ENCODE measurements around the gene PAQR7.

Gene PAQR7

DNA sequence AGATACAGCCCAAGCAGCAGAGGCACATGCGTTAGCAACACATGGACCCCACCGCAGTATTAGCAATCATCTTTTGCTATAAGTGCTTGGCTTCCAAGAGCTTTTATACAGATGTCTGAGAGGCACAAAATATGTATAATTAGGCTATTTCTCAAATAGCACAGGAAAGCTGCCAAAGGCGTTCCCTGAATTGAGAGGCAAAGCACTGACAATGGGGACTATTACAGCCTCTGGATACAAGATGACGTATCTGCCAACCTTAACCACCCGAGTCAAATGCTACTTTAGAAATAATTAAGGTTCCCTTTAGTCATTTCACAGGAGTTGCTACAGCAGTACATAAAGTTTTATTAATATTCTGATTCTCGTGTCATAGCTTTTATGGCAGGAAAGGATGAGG is 24.3 kb upstream of the PAQR7 start:
- DNase-seq (ENCODE audit: insufficient read length) (no peak), FAIRE-seq (no peak)
- TF ChIP-seq POLR2A (IDR thresholded peaks at IDR 0.05; ENCODE audit: low read depth, low read length) (no peak), POLR2AphosphoS5 (IDR thresholded peaks at IDR 0.05; ENCODE audit: low read depth, low read length) (no peak), TAF1 (IDR thresholded peaks at IDR 0.05; ENCODE audit: borderline replicate concordance, low read depth, low read length) (no peak)

DNA sequence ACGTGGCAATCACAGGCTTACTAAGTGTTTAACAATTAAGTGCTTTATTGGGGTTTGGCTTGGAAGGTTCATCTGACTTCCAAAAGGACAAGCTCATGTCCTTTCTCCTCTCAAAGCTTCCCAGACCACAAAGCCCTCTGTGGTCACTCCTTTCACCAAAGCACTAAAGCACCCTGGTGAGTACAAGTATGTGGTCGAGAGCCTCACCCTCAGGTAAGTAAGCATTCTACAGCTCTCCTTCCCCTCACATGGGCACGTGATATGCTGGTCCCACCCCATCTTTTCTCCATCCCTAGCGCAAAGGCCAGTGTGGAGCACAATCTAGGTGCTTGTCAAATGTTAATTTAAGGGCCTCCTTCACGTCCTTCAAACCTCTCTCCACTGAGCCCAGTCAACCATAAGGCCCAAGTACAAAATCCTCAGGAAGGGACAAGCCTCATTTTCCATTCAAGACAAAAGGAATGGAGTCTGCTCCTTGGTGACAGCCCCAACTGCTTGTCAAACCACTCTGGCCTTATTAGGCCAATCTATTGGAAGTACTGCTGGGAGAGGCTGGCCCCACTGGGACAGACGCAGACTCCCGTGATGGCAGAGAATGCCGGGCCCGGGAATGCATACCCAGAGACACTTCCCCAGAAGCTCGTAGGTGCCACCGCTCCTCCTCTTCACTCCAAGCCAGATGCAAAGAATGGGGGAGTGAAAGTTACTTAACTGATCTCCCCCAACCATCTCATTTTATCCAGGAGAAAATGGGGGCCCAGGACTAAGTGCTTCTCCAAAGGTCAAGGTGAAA is 22.9 kb upstream of the PAQR7 start:
- DNase-seq (ENCODE audit: insufficient read length) (no peak), FAIRE-seq (no peak)
- no peak for TF ChIP-seq TAF1 (IDR thresholded peaks at IDR 0.05; ENCODE audit: borderline replicate concordance, low read depth, low read length)
- no peak; the same call in 1 of the 2 replicates for TF ChIP-seq POLR2A (IDR thresholded peaks at IDR 0.05; ENCODE audit: low read depth, low read length)
- no peak; the same call in 1 of the 2 replicates for TF ChIP-seq POLR2AphosphoS5 (IDR thresholded peaks at IDR 0.05; ENCODE audit: low read depth, low read length)

DNA sequence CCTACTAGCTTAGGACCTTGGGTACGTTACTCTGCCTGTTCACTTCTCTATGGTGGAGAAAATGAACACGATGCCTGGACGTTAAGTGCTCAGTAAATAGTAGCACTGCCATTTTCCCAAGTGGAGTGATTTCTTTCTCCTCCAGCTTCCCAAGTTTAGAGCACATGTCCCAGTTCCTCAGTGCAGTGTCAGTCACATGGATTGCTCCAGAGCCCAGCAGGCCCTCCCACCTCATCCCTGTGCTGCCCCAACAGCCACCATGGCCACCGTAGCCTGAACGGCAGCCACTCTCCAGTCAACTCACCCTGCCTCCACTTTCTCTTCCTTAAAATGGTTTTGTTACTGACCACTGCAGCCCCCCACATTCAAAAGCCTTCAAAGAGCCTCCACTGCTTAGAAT is 22.2 kb upstream of the PAQR7 start:
- DNase-seq (ENCODE audit: insufficient read length) (no peak), FAIRE-seq (no peak)
- TF ChIP-seq POLR2A (IDR thresholded peaks at IDR 0.05; ENCODE audit: low read depth, low read length) = no peak
- no peak for TF ChIP-seq TAF1 (IDR thresholded peaks at IDR 0.05; ENCODE audit: borderline replicate concordance, low read depth, low read length)
- peak; percentile 35; the same call in 1 of the 2 replicates for TF ChIP-seq POLR2AphosphoS5 (IDR thresholded peaks at IDR 0.05; ENCODE audit: low read depth, low read length)

DNA sequence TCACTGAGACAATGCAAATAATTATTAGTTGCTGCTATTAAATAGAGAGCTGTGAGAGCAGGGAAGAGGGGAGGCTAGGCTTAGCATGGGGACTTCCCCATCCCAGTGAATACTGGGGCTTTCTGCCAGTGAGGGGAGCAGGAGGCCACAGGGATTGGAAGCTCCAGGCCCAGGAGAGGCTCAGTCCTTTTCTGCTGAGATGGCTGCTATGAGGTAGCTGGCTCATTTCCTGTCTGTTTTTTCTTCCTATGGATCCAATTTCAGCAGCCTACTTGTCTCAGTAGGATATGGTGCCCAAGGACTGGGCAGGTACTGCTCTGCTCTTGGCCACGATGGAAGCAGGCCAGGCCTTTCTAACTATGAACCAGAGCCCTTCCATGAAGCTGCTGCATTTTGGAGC is 20.8 kb upstream of the PAQR7 start:
- no peak for DNase-seq (ENCODE audit: insufficient read length)
- FAIRE-seq = no peak
- no peak for TF ChIP-seq POLR2AphosphoS5 (IDR thresholded peaks at IDR 0.05; ENCODE audit: low read depth, low read length)
- TF ChIP-seq TAF1 (IDR thresholded peaks at IDR 0.05; ENCODE audit: borderline replicate concordance, low read depth, low read length) = no peak
- no peak for TF ChIP-seq POLR2A (IDR thresholded peaks at IDR 0.05; ENCODE audit: low read depth, low read length)

DNA sequence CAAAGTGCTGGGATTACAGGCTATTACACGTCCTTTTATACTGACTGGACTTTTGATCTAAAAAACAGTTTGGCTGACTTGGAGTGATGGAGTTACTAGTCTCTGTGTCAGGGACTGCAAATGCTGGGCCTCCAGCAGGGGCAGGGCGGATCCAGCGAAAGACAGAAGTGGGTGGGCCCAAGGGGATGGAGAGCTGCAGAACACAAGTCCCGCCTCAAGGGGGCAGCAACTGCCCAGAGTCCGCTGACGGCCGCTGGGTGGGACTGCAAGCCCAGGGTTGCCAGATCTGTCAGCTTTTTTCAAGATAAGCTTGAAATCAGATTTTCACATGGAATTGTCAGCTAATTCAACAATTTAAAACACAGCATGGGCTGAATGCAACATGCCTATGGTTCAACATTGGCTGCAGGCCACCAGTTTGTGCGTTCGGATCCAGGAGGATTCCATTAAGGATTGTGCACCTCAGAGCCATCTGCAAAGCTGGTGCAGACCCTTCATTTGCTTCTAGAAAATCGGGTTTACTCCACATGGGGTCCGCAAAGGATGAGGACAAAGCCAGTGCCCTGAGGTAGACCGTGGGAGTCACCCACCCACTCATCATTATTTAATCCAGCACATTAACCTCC is 20.0 kb upstream of the PAQR7 start:
- peak; percentile 86 for FAIRE-seq
- no peak for TF ChIP-seq POLR2AphosphoS5 (IDR thresholded peaks at IDR 0.05; ENCODE audit: low read depth, low read length)
- TF ChIP-seq TAF1 (IDR thresholded peaks at IDR 0.05; ENCODE audit: borderline replicate concordance, low read depth, low read length) = no peak
- no peak for TF ChIP-seq POLR2A (IDR thresholded peaks at IDR 0.05; ENCODE audit: low read depth, low read length)
- DNase-seq (ENCODE audit: insufficient read length) = peak; percentile 97

DNA sequence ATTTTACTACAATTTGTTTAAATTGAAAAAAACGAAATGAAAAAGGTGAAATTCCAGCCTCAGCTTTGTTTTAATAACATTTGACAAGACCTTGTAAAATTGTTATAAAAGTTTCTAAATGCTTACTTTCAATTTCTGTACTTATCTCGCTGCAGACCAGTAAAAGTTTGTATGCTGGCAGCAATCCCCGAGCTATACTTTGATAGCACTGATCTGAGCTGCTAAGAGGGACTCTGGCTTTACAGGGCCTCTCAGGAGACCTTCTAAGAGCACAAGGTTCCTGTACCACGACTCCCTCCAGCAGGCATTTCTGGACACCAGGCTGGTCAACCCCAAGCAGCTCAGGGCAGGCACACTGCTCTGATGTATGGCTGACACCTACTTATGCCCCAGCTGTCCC is 17.6 kb upstream of the PAQR7 start:
- DNase-seq (ENCODE audit: insufficient read length) (no peak), FAIRE-seq (no peak)
- TF ChIP-seq TAF1 (IDR thresholded peaks at IDR 0.05; ENCODE audit: borderline replicate concordance, low read depth, low read length) (no peak), POLR2A (IDR thresholded peaks at IDR 0.05; ENCODE audit: low read depth, low read length) (no peak), POLR2AphosphoS5 (IDR thresholded peaks at IDR 0.05; ENCODE audit: low read depth, low read length) (no peak)

DNA sequence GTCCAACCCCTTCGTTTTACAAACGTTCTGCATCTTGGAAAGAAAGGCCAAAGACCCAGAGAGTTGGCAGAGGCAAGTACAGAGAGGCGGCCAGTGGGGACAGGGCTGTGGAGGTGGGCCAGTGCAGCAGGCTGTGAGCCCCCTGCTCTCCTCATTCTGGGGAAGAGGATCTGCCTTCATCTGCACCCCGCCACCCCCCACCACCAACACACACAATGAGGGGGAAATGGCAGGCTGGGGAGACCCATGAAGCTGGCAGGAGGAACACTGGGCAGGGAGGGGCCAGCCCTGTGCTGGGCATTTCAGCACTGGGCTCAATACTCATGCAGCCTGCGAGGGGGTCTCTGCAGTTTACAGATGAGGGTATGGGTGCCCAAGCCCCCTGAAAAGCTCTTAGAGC is 16.1 kb upstream of the PAQR7 start:
- no peak for DNase-seq (ENCODE audit: insufficient read length)
- no peak for FAIRE-seq
- TF ChIP-seq POLR2A (IDR thresholded peaks at IDR 0.05; ENCODE audit: low read depth, low read length) (no peak), POLR2AphosphoS5 (IDR thresholded peaks at IDR 0.05; ENCODE audit: low read depth, low read length) (no peak), TAF1 (IDR thresholded peaks at IDR 0.05; ENCODE audit: borderline replicate concordance, low read depth, low read length) (no peak)

DNA sequence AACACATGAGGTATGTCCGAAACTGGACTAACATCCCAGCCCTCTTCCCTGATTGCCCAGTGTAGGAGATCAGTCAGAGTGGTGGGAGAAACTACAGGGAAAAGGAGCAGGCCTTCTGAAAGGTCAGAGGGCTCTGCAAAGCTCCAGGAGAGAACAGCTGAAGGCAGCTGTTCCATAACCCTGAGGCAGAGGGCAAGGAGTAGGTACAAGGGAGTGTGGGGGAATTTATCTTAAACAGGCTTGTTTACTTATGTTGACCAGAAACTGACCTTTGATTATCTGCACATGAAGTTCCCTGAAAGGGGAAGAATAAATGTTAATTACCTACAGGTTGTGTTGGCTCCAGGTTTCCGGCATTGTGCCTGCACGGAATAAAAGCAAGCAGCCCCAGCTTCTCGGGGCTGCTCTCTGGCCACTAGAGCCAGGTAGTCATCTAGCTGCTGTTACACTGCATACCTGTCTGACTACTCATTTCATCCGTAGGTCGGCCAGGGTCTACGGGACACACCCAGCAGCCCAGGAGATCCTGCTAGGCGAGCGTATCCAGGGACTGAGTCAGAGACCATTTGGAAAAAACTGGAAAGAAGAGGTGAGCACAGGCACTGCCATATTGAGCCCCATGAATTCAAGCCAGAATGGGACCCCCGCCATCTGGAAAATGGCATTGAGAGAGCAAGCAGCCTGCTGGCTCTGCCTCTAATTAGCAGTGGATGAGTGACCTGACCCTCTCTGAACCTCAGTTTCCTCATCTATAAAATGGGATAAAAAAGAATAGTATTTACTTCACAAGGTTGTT is 14.9 kb upstream of the PAQR7 start:
- DNase-seq (ENCODE audit: insufficient read length) = no peak
- TF ChIP-seq POLR2AphosphoS5 (IDR thresholded peaks at IDR 0.05; ENCODE audit: low read depth, low read length) (no peak), TAF1 (IDR thresholded peaks at IDR 0.05; ENCODE audit: borderline replicate concordance, low read depth, low read length) (no peak), POLR2A (IDR thresholded peaks at IDR 0.05; ENCODE audit: low read depth, low read length) (no peak)
- FAIRE-seq = no peak

DNA sequence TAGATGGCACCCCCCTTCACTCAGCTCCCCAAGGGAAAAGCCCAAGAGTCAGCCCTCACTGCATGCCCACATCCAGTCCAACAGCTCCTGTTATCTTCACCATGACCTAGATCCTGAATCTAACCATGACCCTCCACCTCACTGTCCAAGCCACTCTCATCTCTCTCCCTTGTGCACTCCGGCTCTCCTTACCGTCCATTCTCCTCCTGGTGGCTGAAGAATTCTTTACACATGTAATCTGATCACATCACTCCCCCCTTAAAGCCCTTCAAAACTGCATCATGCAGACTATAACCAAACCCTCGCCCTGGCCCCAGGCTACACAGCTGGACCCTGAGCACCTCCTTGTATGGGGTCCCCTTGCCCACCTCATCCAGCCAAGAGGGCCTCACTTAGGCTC is 14.0 kb upstream of the PAQR7 start:
- FAIRE-seq = no peak
- no peak for DNase-seq (ENCODE audit: insufficient read length)
- TF ChIP-seq POLR2AphosphoS5 (IDR thresholded peaks at IDR 0.05; ENCODE audit: low read depth, low read length) = 0 out of 2 replicates have a peak, but pooled peaks have one; percentile 26
- no peak for TF ChIP-seq TAF1 (IDR thresholded peaks at IDR 0.05; ENCODE audit: borderline replicate concordance, low read depth, low read length)

DNA sequence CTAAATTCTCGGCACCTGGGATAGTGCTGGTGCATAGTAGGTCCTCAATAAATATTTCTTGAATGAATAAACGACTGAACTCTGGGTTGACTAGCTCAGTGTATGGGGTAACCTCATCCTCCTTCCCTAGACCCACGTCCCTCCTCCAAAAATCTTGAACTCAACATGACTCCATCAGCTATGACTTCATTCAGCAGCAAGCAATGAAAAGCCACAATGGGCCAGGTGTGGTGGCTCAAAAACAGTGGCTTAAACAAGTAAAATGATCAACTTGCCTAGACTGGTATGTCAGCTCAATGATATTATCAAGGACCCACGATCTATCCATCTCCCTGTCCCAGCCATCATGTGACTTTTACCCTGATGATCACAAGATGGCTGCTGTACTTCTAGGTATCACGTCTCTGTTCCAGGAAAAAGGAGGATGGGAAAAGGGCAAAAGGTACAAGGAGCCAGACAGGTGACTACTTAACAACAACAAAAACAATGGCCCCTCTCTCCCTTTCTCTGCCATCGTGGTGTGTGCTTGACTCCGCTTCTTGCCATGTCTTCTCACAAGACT is 13.0 kb upstream of the PAQR7 start:
- TF ChIP-seq TAF1 (IDR thresholded peaks at IDR 0.05; ENCODE audit: borderline replicate concordance, low read depth, low read length) (no peak), POLR2A (IDR thresholded peaks at IDR 0.05; ENCODE audit: low read depth, low read length) (no peak)
- DNase-seq (ENCODE audit: insufficient read length) = no peak
- FAIRE-seq = no peak

DNA sequence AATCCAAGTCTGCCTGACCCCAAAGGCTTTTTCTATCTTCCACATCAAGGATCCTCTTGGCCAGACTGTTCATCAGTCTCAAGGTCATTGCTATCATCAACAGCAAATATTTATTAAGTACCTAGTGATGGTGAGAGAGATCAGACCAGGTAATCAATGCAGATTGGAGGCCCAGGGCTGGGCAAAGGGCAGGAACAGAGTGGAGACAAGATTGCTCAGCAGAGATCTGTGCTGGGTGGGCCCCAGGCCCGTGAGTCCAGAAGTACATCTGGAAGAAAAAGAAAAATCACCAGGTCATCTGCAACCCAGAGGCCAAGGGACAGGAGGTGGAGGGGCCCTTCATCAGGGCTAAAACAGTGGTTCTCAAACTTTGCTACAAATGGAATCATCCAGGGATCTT is 10.1 kb upstream of the PAQR7 start:
- TF ChIP-seq TAF1 (IDR thresholded peaks at IDR 0.05; ENCODE audit: borderline replicate concordance, low read depth, low read length) (no peak), POLR2A (IDR thresholded peaks at IDR 0.05; ENCODE audit: low read depth, low read length) (no peak), POLR2AphosphoS5 (IDR thresholded peaks at IDR 0.05; ENCODE audit: low read depth, low read length) (no peak)
- no peak for FAIRE-seq
- no peak for DNase-seq (ENCODE audit: insufficient read length)

All from GM12892 (cell line).